Retinal pigment epithelial cell (primary cell): ENCODE results near the gene GPBP1L1.
"Not testable (repeated sequence)": the region's sequence is repeated elsewhere in the genome, so short reads cannot be mapped to it uniquely, and the experiment has no call there.

Source experiments
- DNase-seq: peaks from one replicate; pipeline ENCODE4 v3.0.0-alpha.2; 2010; ENCODE audit warnings: low read depth
- H3K4me3 ChIP-seq: 2 replicates; pipeline ENCODE4 v1.5.1; 2011; ENCODE audit warnings: mild to moderate bottlenecking, low read length, control low read depth, moderate library complexity
- TF ChIP-seq, protein P1 (sequence below): conservative IDR thresholded peaks from 2 replicates; pipeline ENCODE4 v1.5.1; 2011; ENCODE audit warnings: low read depth, low read length, control low read depth, inconsistent platforms

The GPBP1L1 gene

GRCh38 chr1:45610589-45611226 lies 75.6 kb downstream of the GPBP1L1 start:
- TF ChIP-seq, protein P1, sequence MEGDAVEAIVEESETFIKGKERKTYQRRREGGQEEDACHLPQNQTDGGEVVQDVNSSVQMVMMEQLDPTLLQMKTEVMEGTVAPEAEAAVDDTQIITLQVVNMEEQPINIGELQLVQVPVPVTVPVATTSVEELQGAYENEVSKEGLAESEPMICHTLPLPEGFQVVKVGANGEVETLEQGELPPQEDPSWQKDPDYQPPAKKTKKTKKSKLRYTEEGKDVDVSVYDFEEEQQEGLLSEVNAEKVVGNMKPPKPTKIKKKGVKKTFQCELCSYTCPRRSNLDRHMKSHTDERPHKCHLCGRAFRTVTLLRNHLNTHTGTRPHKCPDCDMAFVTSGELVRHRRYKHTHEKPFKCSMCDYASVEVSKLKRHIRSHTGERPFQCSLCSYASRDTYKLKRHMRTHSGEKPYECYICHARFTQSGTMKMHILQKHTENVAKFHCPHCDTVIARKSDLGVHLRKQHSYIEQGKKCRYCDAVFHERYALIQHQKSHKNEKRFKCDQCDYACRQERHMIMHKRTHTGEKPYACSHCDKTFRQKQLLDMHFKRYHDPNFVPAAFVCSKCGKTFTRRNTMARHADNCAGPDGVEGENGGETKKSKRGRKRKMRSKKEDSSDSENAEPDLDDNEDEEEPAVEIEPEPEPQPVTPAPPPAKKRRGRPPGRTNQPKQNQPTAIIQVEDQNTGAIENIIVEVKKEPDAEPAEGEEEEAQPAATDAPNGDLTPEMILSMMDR: no peak
- H3K4me3 ChIP-seq: no peak overlapping the region
- no peak for DNase-seq

DNA sequence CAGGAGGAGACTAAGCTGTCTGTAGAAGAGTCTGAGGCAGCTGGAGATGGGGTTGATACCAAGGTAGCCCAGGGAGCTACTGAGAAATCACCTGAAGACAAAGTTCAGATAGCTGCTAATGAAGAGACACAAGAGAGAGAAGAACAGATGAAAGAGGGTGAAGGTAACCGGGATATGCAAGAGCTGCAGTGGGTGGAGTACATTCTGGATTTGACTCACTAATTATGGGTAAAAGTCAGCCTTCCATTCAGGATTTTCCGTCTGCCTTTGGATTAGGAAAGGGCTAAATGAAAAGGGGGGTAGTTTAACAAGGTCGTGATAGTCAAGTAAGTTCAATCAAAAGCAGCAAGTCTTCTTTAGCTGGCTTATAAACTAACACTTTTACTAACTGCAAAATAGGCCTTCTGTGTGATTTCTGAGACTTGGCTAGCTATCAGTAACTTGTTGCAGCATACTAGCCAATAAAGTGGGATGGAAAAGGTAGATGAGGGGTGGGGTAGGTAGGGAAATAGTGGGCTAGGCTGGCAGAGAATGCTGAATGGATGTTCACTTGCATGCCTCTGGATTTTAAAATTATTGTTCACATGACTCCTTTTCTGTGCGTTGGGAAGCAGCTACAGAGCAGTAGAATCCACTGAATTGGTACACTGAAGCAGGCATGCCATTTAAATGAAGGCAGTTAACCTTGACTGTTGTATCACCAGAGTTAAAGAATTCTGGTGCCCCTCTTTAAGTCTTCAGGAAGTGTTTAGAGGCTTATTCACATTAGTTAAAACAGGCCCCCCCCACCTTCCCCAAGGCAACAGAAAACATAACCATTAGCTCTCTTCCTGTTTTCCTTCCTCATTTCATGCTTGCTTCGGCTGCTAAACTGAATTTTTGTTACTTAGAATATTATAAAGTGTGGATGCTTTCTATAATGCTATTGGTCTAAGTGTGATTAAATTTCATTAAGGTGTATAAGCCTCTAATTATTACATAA lies 77.9 kb downstream of the GPBP1L1 start:
- no peak overlapping the region for H3K4me3 ChIP-seq
- TF ChIP-seq, protein P1: no peak

DNA sequence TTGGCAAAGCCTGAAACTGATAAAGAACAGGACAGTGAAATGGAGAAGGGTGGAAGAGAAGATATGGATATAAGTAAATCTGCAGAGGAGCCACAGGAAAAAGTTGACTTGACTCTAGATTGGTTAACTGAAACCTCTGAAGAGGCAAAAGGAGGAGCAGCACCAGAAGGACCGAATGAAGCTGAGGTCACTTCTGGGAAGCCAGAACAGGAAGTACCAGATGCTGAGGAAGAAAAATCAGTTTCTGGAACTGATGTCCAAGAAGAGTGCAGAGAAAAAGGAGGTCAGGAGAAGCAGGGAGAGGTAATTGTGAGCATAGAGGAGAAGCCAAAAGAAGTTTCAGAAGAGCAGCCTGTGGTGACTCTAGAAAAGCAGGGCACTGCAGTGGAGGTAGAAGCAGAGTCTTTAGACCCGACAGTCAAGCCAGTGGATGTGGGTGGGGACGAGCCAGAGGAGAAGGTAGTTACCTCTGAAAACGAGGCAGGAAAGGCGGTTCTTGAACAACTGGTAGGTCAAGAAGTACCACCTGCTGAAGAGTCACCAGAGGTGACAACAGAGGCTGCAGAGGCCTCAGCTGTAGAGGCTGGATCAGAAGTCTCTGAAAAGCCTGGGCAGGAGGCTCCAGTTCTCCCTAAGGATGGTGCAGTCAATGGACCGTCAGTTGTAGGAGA lies 78.8 kb downstream of the GPBP1L1 start:
- TF ChIP-seq, protein P1: no peak
- H3K4me3 ChIP-seq: no peak overlapping the region

More for the DNA sequence above, 77.9 kb downstream of the GPBP1L1 start:
- no peak for DNase-seq

DNA sequence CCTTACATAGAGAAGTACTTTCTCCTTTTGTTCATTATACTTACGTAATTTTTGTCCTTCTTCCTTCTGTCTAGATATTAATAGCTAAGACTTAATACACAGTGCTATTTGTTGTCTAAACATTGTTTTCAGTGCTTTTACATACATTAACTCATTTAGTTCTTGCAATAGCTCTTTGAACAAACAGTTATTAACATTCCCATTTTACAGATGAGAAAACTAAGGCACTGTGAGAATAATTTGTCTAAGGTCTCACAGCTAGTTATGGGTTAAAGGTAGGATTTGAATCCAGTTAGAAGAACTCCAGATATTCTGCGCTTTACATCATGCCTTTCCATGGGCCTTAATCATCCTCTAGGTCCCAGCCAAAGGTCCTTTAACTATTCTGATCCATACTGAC lies 82.1 kb downstream of the GPBP1L1 start:
- TF ChIP-seq, protein P1: no peak
- no peak overlapping the region for H3K4me3 ChIP-seq
- DNase-seq: no peak

More for the DNA sequence above, 78.8 kb downstream of the GPBP1L1 start:
- DNase-seq: no peak

DNA sequence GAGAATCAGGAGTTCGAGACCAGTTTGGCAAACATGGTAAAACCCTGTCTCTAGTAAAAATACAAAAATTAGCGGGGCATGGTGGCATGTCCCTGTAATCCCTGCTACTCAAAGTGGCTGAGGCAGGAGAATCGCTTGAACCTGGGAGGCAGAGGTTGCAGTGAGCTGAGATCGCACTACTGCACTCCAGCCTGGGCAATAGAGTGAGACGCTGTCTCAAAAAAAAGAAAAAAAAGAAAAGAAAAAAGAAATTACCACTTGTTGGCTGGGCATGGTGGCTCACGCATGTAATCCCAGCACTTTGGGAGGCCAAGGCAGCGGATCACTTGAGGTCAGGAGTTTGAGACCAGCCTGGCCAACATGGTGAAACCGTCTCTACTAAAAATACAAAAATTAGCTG lies 89.6 kb downstream of the GPBP1L1 start:
- DNase-seq, H3K4me3 ChIP-seq: not testable (repeated sequence)

DNA sequence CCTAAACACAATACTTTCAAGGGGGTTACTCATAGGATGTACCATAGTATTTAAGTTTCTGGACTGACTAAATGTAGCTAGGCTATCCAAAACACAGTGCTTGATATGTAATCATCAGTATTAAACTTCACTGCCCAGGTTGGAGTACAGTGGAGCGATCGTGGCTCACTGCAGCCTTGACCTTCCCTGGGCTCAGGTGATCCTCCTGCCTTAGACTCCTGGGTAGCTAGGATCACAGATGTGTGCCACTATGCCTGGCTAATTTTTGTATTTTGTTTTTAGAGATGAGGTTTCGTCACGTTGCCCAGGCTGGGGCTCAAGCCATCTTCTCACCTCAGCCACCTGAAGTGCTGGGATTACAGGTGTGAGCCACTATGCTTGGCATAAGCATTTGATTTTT lies 91.9 kb downstream of the GPBP1L1 start:
- TF ChIP-seq, protein P1: no peak
- H3K4me3 ChIP-seq: no peak overlapping the region
- DNase-seq: no peak

DNA sequence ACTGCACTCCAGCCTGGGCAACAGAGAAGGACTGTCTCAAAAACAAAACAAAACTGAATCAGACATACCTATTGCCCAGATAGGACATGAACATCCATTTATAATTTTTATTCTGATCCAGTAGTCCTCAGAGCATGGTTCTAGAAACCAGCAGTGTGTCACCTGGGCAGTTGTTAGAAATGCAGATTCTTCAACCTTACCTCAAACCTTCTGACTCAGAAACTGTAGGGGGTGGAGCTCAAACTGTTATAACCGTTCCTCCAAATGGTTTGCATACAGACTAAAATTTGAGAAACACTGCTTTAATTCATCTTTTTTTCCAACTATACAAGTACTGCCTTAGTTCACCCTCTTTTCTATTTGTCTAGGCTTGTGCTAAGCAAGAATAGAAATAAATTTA lies 96.5 kb downstream of the GPBP1L1 start:
- no peak overlapping the region for H3K4me3 ChIP-seq
- DNase-seq: no peak
- TF ChIP-seq, protein P1: no peak
